Endothelial cell of umbilical vein (primary cell): ENCODE data around the gene GNA12. TPM values are rescaled to one million over a fixed set of nuclear protein-coding genes. Genes with fewer than 3 reads are reported as not detected.

Experiments used
- BruUV-seq: library from RNA; stranded (reverse); fragments of 400-500 nt; replicated peaks from 2 replicates; lab custom pipeline; 2021; lab: Mats Ljungman, UMichigan
- CTCF ChIA-PET: fragments of 300-600, 350-600 bp; sonication (Branson Sonifier 250); formaldehyde crosslinking; loops from one replicate; lab custom pipeline; 2021; ENCODE audit warnings: antibody characterized with exemption, inconsistent platforms; lab: Charles Lee
- POLR2A ChIA-PET: fragments of 300-600, 350-600 bp; sonication (Branson Sonifier 250); formaldehyde crosslinking; loops from one replicate; lab custom pipeline; 2021; ENCODE audit warnings: antibody characterized with exemption, inconsistent platforms; lab: Charles Lee
- DNase-seq: peaks from one replicate; pipeline ENCODE4 v3.0.0-alpha.2; 2011; ENCODE audit warnings: low read depth, low spot score
- FAIRE-seq: peaks from 2 replicates; lab custom pipeline; 2011; peaks lifted over from hg19 to GRCh38; lab: Jason Lieb, UNC
- H2AFZ ChIP-seq: 2 replicates; pipeline ENCODE4 v1.6.0; 2012; ENCODE audit warnings: low read depth, low read length, control low read depth, inconsistent platforms
- H3K27ac ChIP-seq: 2 replicates; pipeline ENCODE4 v1.5.1; 2011; ENCODE audit warnings: low read depth, mild to moderate bottlenecking, control low read depth, low read length, moderate library complexity; ENCODE audit not compliant: insufficient read depth
- H3K27me3 ChIP-seq, 2 experiments: 2 replicates each; pipeline versions ENCODE4 v1.6.0 to v1.6.1; 2011; ENCODE audit warnings: low read length in 2 of 2, mixed read lengths in 1 of 2; ENCODE audit not compliant: control insufficient read depth in 2 of 2, insufficient read depth in 2 of 2
- H3K36me3 ChIP-seq, 2 experiments: 2 replicates in 1 of 2; 3 replicates in 1 of 2; pipeline ENCODE4 v1.5.1; 2011; ENCODE audit warnings: low read length in 2 of 2, mild to moderate bottlenecking in 1 of 2, moderate library complexity in 1 of 2; ENCODE audit not compliant: control insufficient read depth in 2 of 2, insufficient read depth in 2 of 2; ENCODE audit errors: extremely low read depth in 1 of 2
- H3K4me1 ChIP-seq: 3 replicates; pipeline ENCODE4 v1.5.1; 2011; ENCODE audit warnings: mild to moderate bottlenecking, low read length; ENCODE audit not compliant: control insufficient read depth, insufficient read depth; ENCODE audit errors: extremely low read depth
- H3K4me2 ChIP-seq: 2 replicates; pipeline ENCODE4 v1.6.1; 2011; ENCODE audit warnings: low read length, control low read depth, mixed read lengths; ENCODE audit not compliant: insufficient read depth
- H3K4me3 ChIP-seq, 3 experiments: fragments of 200-600 bp in 1 of 3; sonication (generic), shearing (Covaris generic) in 1 of 3; replicated peaks in 1 of 3; 2 replicates each; pipeline ENCODE4 v1.5.1; 2011 to 2016; ENCODE audit warnings: control low read depth in 3 of 3, low read length in 3 of 3, mild to moderate bottlenecking in 2 of 3, inconsistent platforms in 1 of 3, low read depth in 1 of 3, moderate library complexity in 1 of 3; ENCODE audit not compliant: insufficient read depth in 1 of 3
- H3K79me2 ChIP-seq: 2 replicates; pipeline ENCODE4 v1.6.0; 2012; ENCODE audit warnings: low read length, inconsistent platforms; ENCODE audit not compliant: control insufficient read depth, insufficient read depth
- H3K9ac ChIP-seq: replicated peaks from 2 replicates; pipeline ENCODE3; 2011; ENCODE audit warnings: low read length, control low read depth; ENCODE audit not compliant: insufficient read depth; ENCODE audit errors: extremely low read depth
- H3K9me1 ChIP-seq: replicated peaks from 3 replicates; pipeline ENCODE4 v1.6.0; 2011; ENCODE audit warnings: mild to moderate bottlenecking, low read length; ENCODE audit not compliant: control insufficient read depth, insufficient read depth; ENCODE audit errors: extremely low read depth
- H3K9me3 ChIP-seq: replicated peaks from 2 replicates; pipeline ENCODE4 v1.5.1; 2012; ENCODE audit warnings: low read length, inconsistent platforms; ENCODE audit not compliant: control insufficient read depth, insufficient read depth
- H4K20me1 ChIP-seq: replicated peaks from 2 replicates; pipeline ENCODE3; 2011; ENCODE audit warnings: mild to moderate bottlenecking, low read length; ENCODE audit not compliant: control insufficient read depth, insufficient read depth; ENCODE audit errors: extremely low read depth
- EZH2 ChIP-seq: IDR thresholded peaks from 2 replicates; pipeline ENCODE4 v1.6.1; 2012; ENCODE audit warnings: borderline replicate concordance, low read depth, mild to moderate bottlenecking, moderate library complexity, low read length, inconsistent platforms; ENCODE audit not compliant: severe bottlenecking
- FOS ChIP-seq: IDR thresholded peaks from 2 replicates; pipeline ENCODE4 v1.6.1; 2011; ENCODE audit warnings: mild to moderate bottlenecking, low read length, moderate library complexity, borderline replicate concordance; ENCODE audit not compliant: insufficient read depth
- GATA2 ChIP-seq: IDR thresholded peaks from 2 replicates; pipeline ENCODE4 v1.7.0; 2011; ENCODE audit warnings: low read depth, mild to moderate bottlenecking, moderate library complexity, mixed read lengths, low read length; ENCODE audit not compliant: insufficient read length, insufficient read depth
- MYC ChIP-seq: IDR thresholded peaks from one replicate; pipeline ENCODE4 v1.6.1; 2011; ENCODE audit warnings: mild to moderate bottlenecking, low read depth, low read length
- POLR2A ChIP-seq: IDR thresholded peaks from 2 replicates; pipeline ENCODE4 v1.6.1; 2012; ENCODE audit warnings: low read depth, mild to moderate bottlenecking, control low read depth, low read length
- POLR2AphosphoS5 ChIP-seq: IDR thresholded peaks from 2 replicates; pipeline ENCODE4 v1.6.1; 2012; ENCODE audit warnings: low read depth, mild to moderate bottlenecking, control low read depth, low read length, moderate library complexity; ENCODE audit not compliant: insufficient read depth
- dilution Hi-C: fragments of 300-500 bp; cut with MboI; formaldehyde crosslinking; loops from one replicate; pipeline ENCODE4 v1.15.0; 2019; ENCODE audit warnings: low sequenced_read_pairs; ENCODE audit not compliant: extremely low pct_ligation_motif_present
- intact Hi-C: fragments of 100-400 bp; cut with micrococcal nuclease; formaldehyde crosslinking; loops from one replicate; pipeline ENCODE4 v1.10.0; 2022
- polyA plus RNA-seq, 4 experiments: library from polyadenylated mRNA; depleted of rRNA in 3 of 4; stranded (reverse) in 3 of 4; unstranded in 1 of 4; fragments of >200 nt; gene quantifications; 2 replicates each; pipeline versions ENCODE4 v1.2.1 to v1.2.3, GENCODE V29; 2011 to 2012; ENCODE audit warnings: missing spikeins in 1 of 4
- total RNA-seq: library from RNA; stranded (reverse); gene quantifications from 2 replicates; pipeline ENCODE4 v1.2.3, GENCODE V29; 2021
- TF ChIP-seq, protein P1 (sequence below): IDR thresholded peaks from 2 replicates; pipeline ENCODE4 v1.6.1; 2011; ENCODE audit not compliant: insufficient read depth, insufficient read length
- TF ChIP-seq, protein P2 (sequence below), 2 donors: IDR thresholded peaks; 1 replicate in 1 of 2; 2 replicates in 1 of 2; pipeline ENCODE4 v1.5.1; 2011; ENCODE audit warnings: low read length in 2 of 2, mild to moderate bottlenecking in 2 of 2, moderate library complexity in 2 of 2, control low read depth in 1 of 2, inconsistent platforms in 1 of 2, low read depth in 1 of 2; ENCODE audit not compliant: insufficient read depth in 1 of 2; ENCODE audit errors: extremely low read depth in 1 of 2

GNA12 gene
- total and polyA plus RNA-seq, 2 donors (not counting 3 experiments of a cell fraction or from before 2014, with no cell fraction given), result 63.0 to 75.1 TPM

GRCh38 chr7:2720024-2720423, 124.1 kb downstream of the GNA12 start:
- dilution Hi-C loops (no loop called here), intact Hi-C loops (no loop called here)
- no peak overlapping the region for H3K4me2 ChIP-seq
- H4K20me1 ChIP-seq, result no peaks in the 10 kb centered on the region
- no peaks in the 10 kb centered on the region for H3K27me3 ChIP-seq
- no peaks in the 10 kb centered on the region for H3K36me3 ChIP-seq
- DNase-seq (no peak), FAIRE-seq (no peak)
- no peak for TF ChIP-seq EZH2
- TF ChIP-seq, protein P1, sequence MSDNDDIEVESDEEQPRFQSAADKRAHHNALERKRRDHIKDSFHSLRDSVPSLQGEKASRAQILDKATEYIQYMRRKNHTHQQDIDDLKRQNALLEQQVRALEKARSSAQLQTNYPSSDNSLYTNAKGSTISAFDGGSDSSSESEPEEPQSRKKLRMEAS, result no peak
- no peak for TF ChIP-seq POLR2A
- TF ChIP-seq, protein P2, sequence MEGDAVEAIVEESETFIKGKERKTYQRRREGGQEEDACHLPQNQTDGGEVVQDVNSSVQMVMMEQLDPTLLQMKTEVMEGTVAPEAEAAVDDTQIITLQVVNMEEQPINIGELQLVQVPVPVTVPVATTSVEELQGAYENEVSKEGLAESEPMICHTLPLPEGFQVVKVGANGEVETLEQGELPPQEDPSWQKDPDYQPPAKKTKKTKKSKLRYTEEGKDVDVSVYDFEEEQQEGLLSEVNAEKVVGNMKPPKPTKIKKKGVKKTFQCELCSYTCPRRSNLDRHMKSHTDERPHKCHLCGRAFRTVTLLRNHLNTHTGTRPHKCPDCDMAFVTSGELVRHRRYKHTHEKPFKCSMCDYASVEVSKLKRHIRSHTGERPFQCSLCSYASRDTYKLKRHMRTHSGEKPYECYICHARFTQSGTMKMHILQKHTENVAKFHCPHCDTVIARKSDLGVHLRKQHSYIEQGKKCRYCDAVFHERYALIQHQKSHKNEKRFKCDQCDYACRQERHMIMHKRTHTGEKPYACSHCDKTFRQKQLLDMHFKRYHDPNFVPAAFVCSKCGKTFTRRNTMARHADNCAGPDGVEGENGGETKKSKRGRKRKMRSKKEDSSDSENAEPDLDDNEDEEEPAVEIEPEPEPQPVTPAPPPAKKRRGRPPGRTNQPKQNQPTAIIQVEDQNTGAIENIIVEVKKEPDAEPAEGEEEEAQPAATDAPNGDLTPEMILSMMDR (IDR thresholded peaks at IDR 0.05; ENCODE audit: extremely low read depth in 1 of 2, insufficient read depth in 1 of 2, low read depth in 1 of 2, low read length in 2 of 2), result no peak
- H3K9me3 ChIP-seq, result no peaks in the 10 kb centered on the region
- H3K9ac ChIP-seq, result no peak overlapping the region
- peaks cover 9% of the 10 kb centered on the region for H3K4me1 ChIP-seq
- no peaks in the 10 kb centered on the region for H3K79me2 ChIP-seq
- H3K9me1 ChIP-seq, result no peaks in the 10 kb centered on the region
- H3K4me3 ChIP-seq, result no peak overlapping the region
- H3K27ac ChIP-seq, result no peak overlapping the region
- ChIA-PET POLR2A (no interaction called here), CTCF (interaction anchor here (1.0 to 3.4 kb wide), 4 partner anchors 10 to 117 kb away, joined by 3 to 26 read pairs (median 4); no protein-coding TSS in a partner anchor)
- BruUV-seq, result no TSS peak
- H2AFZ ChIP-seq, result no peak overlapping the region

DNA sequence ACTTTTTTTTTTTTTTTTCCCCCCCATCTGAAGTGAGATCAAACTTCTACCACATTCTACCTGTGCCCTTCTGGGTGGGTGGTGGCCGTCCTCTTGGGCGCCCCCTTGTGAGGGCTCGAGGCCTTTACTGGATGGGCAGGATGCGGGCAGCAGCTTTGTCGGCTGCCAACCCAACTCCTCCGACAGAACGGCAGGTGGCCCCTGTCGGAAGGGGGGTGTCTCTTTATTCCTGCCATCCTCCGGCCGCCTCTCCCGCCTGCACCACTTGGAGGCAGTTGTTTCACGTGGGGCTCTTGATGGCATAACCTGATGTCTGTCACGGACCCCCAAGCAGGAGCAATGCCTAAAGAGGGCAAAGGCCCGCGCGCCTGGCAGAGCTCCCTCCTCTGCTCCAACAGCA, 125.1 kb downstream of the GNA12 start:
- Histone ChIP-seq H2AFZ (no peak overlapping the region), H3K27ac (no peak overlapping the region), H3K4me3 (no peak overlapping the region), H3K4me2 (no peak overlapping the region), H3K9me1 (no peaks in the 10 kb centered on the region), H3K27me3 (no peaks in the 10 kb centered on the region), H3K9ac (no peak overlapping the region), H3K4me1 (peaks cover 9% of the 10 kb centered on the region), H3K79me2 (no peaks in the 10 kb centered on the region), H3K36me3 (no peaks in the 10 kb centered on the region), H4K20me1 (no peaks in the 10 kb centered on the region), H3K9me3 (no peaks in the 10 kb centered on the region)
- CTCF ChIA-PET, result interaction anchor here (0.9 to 3.4 kb wide), 11 partner anchors 9 to 268 kb away, joined by 3 to 26 read pairs (median 4); no protein-coding TSS in a partner anchor
- intact Hi-C loops (loop anchor here (5.0 kb wide), 1 partner anchor 103 kb away; no protein-coding TSS in a partner anchor), dilution Hi-C loops (no loop called here)
- TF ChIP-seq POLR2A (no peak), GATA2 (no peak), FOS (no peak), EZH2 (no peak), MYC (no peak), POLR2AphosphoS5 (no peak)
- TF ChIP-seq, protein P1, result no peak
- TF ChIP-seq, protein P2 (IDR thresholded peaks at IDR 0.05; ENCODE audit: extremely low read depth in 1 of 2, insufficient read depth in 1 of 2, low read depth in 1 of 2, low read length in 2 of 2), result peak; percentile 37 to 55
- BruUV-seq, result no TSS peak
- POLR2A ChIA-PET, result no interaction called here
- FAIRE-seq (no peak), DNase-seq (no peak)
